GM12873 (cell line): ENCODE results near the gene STX3.

Experiments
- CTCF ChIP-seq: IDR thresholded peaks from 2 replicates; pipeline ENCODE4 v1.5.1; 2012; ENCODE audit warnings: low read depth, mild to moderate bottlenecking, moderate library complexity, low read length, control low read depth; ENCODE audit not compliant: insufficient read depth; ENCODE audit errors: missing control alignments

The STX3 gene

GRCh38 chr11:59719556-59719955, 35.6 kb upstream of the STX3 start:
- no peak for TF ChIP-seq CTCF

GRCh38 chr11:59724066-59724465, 31.1 kb upstream of the STX3 start:
- TF ChIP-seq CTCF, result no peak

DNA sequence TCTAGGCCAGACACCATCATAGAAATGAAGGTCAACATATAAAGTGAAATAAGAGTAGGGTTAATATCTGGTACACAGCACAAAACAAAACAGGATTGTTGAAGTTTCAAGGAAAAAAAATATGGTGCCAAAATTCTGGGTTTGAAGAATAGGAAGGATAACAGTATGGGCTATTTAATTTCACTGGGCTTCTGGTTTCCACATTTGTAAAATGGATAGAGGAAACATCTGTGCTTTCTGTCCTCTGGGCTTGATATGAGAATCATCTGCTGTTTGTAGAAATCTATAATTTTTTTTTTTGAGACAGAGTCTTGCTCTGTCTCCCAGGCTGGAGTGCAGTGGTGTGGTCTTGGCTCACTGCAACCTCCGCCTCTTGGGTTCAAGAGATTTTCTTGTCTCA, 27.8 kb upstream of the STX3 start:
- TF ChIP-seq CTCF, result no peak

DNA sequence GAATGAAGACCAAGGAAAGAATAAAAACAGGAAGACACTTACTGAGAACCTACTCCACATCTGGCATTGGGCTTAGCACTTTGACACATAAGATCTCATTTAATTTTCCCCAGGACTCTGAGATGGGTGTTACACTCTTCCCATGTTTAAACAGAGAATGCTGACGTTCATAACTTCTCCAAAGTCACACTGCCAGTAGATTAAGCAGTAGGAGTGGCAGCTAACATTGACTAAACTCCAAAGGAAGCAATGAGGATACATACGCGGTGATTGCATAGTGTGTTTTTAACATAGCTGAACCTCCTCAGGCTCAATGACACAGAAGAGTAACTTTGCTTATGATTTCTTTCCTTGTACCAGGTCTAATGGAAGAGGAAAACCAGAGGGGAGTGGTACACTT, 27.0 kb upstream of the STX3 start:
- TF ChIP-seq CTCF, result no peak

GRCh38 chr11:59728913-59729312, 26.3 kb upstream of the STX3 start:
- TF ChIP-seq CTCF, result no peak

GRCh38 chr11:59729834-59730233, 25.3 kb upstream of the STX3 start:
- no peak for TF ChIP-seq CTCF

DNA sequence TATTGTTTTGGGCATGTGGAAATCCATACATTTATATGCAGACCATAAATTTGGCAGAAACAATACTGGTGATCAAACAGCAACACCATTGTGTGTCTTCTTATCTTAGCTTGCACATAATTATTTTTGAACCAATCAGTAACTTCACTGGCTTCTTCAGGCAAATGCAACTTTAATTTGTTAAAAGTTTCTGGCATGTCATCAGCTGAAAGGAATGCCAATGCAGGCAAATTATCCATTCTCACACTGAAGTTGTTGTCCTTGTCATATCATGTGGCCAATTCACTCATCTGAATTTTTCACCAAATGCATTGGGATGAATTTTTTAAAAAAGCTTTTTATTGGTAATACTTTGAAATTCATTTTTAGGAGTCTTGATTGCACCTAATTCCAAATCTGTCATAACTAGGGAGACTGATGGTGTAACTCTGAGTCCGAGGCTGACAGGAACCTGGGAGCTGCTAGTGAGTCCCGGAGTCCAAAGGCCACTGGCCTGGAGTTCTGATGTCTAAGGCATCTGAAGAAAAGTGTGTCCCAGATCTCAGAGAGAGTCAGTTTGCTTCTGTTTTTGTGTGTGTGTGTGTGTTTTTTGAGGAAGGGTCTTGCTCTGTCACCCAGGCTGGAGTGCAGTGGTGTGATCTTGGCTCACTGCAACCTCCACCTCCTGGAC, 24.1 kb upstream of the STX3 start:
- TF ChIP-seq CTCF, result no peak
